ENCODE measurements around the gene MINDY1. TPM values are rescaled to one million over a fixed set of nuclear protein-coding genes. Genes with fewer than 3 reads are reported as not detected.

The MINDY1 gene
- total and polyA plus RNA-seq, 10 of the 15 experiments (the other 5 are each of a cell fraction or from before 2014, with no cell fraction given), result 0.48 to 8.8 (median 5.0) TPM

DNA sequence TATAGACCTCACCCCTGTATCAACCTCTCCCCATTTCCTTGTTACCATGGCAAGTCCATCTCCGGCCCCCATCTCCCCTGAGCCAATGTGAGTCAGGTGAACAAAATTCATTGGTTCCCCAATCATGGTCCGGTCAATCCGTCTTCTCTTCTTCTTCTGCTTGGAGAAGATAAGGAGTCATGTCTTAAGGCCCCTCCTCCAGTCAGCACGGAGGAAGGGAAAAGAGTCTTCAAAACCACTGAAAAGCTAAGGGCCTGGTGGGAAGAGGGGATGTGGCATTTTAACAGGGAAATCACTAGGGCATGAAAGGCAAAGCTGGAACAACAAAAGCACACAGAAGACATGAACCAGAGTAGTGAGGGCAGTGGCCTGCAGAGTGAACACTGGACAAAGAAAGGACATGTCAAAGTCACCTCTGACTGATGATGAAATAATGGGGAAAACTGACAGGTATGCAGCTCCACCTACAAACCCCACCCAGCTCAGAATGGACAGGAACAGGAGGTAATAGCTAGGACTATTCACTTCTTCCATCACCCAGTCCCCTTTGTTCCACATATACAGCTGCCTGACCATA is 48.4 kb upstream of the MINDY1 start (continued):
- TF ChIP-seq SREBF1 (IDR thresholded peaks at IDR 0.05; ENCODE audit: low read length) (no peak), ZNF622 (IDR thresholded peaks at IDR 0.05) (no peak), NR2C1 (IDR thresholded peaks at IDR 0.05) (no peak), MXI1 (IDR thresholded peaks at IDR 0.05; ENCODE audit: low read depth, low read length) (no peak)
- TF ChIP-seq, protein P1, sequence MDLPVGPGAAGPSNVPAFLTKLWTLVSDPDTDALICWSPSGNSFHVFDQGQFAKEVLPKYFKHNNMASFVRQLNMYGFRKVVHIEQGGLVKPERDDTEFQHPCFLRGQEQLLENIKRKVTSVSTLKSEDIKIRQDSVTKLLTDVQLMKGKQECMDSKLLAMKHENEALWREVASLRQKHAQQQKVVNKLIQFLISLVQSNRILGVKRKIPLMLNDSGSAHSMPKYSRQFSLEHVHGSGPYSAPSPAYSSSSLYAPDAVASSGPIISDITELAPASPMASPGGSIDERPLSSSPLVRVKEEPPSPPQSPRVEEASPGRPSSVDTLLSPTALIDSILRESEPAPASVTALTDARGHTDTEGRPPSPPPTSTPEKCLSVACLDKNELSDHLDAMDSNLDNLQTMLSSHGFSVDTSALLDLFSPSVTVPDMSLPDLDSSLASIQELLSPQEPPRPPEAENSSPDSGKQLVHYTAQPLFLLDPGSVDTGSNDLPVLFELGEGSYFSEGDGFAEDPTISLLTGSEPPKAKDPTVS (IDR thresholded peaks at IDR 0.05; ENCODE audit: low read depth, low read length), result no peak

DNA sequence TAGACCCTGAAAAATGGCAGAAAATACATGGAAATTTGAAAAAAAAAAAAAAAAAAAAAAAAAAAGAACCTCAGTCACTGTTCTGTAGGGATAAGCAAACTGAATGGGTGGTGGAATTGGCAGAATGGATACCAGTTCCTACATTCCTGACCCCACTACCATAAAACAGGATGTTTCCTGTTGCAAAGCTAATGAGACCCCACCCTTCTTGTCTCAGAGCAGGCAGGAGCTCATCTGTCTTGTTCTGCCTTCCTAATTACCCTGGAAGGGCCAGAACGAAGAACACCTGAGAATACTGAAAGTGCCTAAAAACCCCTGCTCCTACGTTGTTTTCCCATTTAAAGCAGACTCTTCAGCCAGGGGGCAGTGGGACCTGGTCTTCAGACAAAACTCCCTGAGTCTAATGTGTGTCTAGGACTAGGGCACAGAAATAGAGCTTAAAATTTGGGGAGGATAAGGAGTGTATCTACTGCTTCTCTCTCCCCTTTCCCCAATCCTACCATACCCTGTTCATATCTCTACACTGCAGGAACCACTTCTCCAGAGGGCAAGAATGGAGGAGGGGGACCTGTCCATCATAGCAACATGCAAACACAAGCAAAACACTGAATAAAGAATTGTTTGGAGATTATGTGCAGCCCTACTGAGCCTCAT is 44.8 kb upstream of the MINDY1 start:
- Histone ChIP-seq H3K9me3 (replicated peaks; ENCODE audit: control insufficient read depth, insufficient read depth, low read length) (no peaks in the 10 kb centered on the region), H3K4me3 (no peak overlapping the region), H3K79me2 (ENCODE audit: control insufficient read depth, insufficient read depth, low read length) (peaks cover 16% of the 10 kb centered on the region), H3K27ac (ENCODE audit: control insufficient read depth, insufficient read depth) (no peak overlapping the region), H3K4me2 (ENCODE audit: control insufficient read depth, insufficient read depth) (no peak overlapping the region), H2AFZ (ENCODE audit: control insufficient read depth, low read depth, low read length) (no peak overlapping the region), H3K9ac (ENCODE audit: control insufficient read depth, insufficient read depth, low read length) (no peak overlapping the region), H3K27me3 (replicated peaks in 1 of 2; ENCODE audit: control insufficient read depth in 2 of 2, insufficient read depth in 2 of 2, low read length in 1 of 2) (no peaks in the 10 kb centered on the region), H4K20me1 (ENCODE audit: control insufficient read depth, insufficient read depth) (peaks cover 3% of the 10 kb centered on the region; the same call in 1 of the 2 replicates), H3K4me1 (ENCODE audit: control insufficient read depth, insufficient read depth, low read length) (peaks cover 21% of the 10 kb centered on the region), H3K36me3 (ENCODE audit: control insufficient read depth in 2 of 2, insufficient read depth in 2 of 2, low read length in 1 of 2) (peaks cover 14 to 41% of the 10 kb centered on the region in 2 experiments)
- no peak for FAIRE-seq
- in situ Hi-C loops (cut with MboI), result no loop called here
- BruUV-seq (replicated peaks), result no TSS peak
- whole genome bisulfite sequencing (ENCODE audit: insufficient coverage, insufficient replicate concordance, low lambda C conversion rate, missing lambda C conversion rate), result 94% methylated on average over 2 of the region's 2 CpGs
- TF ChIP-seq, protein P2, sequence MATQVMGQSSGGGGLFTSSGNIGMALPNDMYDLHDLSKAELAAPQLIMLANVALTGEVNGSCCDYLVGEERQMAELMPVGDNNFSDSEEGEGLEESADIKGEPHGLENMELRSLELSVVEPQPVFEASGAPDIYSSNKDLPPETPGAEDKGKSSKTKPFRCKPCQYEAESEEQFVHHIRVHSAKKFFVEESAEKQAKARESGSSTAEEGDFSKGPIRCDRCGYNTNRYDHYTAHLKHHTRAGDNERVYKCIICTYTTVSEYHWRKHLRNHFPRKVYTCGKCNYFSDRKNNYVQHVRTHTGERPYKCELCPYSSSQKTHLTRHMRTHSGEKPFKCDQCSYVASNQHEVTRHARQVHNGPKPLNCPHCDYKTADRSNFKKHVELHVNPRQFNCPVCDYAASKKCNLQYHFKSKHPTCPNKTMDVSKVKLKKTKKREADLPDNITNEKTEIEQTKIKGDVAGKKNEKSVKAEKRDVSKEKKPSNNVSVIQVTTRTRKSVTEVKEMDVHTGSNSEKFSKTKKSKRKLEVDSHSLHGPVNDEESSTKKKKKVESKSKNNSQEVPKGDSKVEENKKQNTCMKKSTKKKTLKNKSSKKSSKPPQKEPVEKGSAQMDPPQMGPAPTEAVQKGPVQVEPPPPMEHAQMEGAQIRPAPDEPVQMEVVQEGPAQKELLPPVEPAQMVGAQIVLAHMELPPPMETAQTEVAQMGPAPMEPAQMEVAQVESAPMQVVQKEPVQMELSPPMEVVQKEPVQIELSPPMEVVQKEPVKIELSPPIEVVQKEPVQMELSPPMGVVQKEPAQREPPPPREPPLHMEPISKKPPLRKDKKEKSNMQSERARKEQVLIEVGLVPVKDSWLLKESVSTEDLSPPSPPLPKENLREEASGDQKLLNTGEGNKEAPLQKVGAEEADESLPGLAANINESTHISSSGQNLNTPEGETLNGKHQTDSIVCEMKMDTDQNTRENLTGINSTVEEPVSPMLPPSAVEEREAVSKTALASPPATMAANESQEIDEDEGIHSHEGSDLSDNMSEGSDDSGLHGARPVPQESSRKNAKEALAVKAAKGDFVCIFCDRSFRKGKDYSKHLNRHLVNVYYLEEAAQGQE (IDR thresholded peaks at IDR 0.05; ENCODE audit: low read depth, low read length), result no peak
- TF ChIP-seq ZNF207 (IDR thresholded peaks at IDR 0.05; ENCODE audit: borderline replicate concordance), result no peak
- TF ChIP-seq POLR2AphosphoS5 (IDR thresholded peaks at IDR 0.05; ENCODE audit: low read length), result peak; percentile 27; the same call in 1 of the 2 replicates
- peak; percentile 31; the same call in 1 of the 2 replicates for TF ChIP-seq ZBED1 (IDR thresholded peaks at IDR 0.05; ENCODE audit: borderline replicate concordance)
- CTCF ChIA-PET, result interaction anchor here (1.0 to 9.5 kb wide), 3 partner anchors 8 to 45 kb away, joined by 3 to 76 read pairs (median 4); partner anchors contain the start of genes CDC42SE1, MINDY1 and MLLT11
- ATAC-seq, result no peak
- RAD21 ChIA-PET (ENCODE audit: unreplicated experiment), result no interaction called here
- SMC1A ChIA-PET (ENCODE audit: uncharacterized antibody, unreplicated experiment), result interaction anchor here (1.2 kb wide), 1 partner anchor 20 kb away, joined by 3 read pairs; no protein-coding TSS in a partner anchor
- POLR2A ChIA-PET, result interaction anchor here (0.7 to 1.0 kb wide), 2 partner anchors 8 to 46 kb away, joined by 3 to 4 read pairs; no protein-coding TSS in a partner anchor
- intact Hi-C loops (cut with micrococcal nuclease; ENCODE audit: unreplicated experiment), result no loop called here
- DNase-seq (ENCODE audit: low read depth, low spot score), result no peak
